Omental fat pad (tissue), 4 donors: ENCODE results near the gene IGF2. TPM values are rescaled to one million over a fixed set of nuclear protein-coding genes. Genes with fewer than 3 reads are reported as not detected.

Experiments used
- ATAC-seq: fragments of 150-250 bp; one replicate; pipeline ENCODE4 v1.9.1; 2016; ENCODE audit warnings: mild to moderate bottlenecking, moderate library complexity; ENCODE audit not compliant: low FRiP score
- DNase-seq: peaks from one replicate; pipeline ENCODE4 v3.0.0-alpha.2; 2019; ENCODE audit warnings: low spot score
- total RNA-seq, 4 donors: library from RNA; depleted of rRNA; stranded (reverse); fragments of >200 nt; gene quantifications; one replicate each; pipeline ENCODE4 v1.1.0, GENCODE V29; 2016
- TF ChIP-seq, protein P1 (sequence below), 3 donors: fragments of 450-650 bp; IDR thresholded peaks; one replicate each; pipeline ENCODE4 v1.5.1; 2016 to 2017; ENCODE audit warnings: antibody characterized with exemption in 3 of 3, mild to moderate bottlenecking in 3 of 3, moderate library complexity in 2 of 3

IGF2 gene
- total RNA-seq, 4 donors from 2014 or later, result 44.6 to 69.4 (median 52.3) TPM

DNA sequence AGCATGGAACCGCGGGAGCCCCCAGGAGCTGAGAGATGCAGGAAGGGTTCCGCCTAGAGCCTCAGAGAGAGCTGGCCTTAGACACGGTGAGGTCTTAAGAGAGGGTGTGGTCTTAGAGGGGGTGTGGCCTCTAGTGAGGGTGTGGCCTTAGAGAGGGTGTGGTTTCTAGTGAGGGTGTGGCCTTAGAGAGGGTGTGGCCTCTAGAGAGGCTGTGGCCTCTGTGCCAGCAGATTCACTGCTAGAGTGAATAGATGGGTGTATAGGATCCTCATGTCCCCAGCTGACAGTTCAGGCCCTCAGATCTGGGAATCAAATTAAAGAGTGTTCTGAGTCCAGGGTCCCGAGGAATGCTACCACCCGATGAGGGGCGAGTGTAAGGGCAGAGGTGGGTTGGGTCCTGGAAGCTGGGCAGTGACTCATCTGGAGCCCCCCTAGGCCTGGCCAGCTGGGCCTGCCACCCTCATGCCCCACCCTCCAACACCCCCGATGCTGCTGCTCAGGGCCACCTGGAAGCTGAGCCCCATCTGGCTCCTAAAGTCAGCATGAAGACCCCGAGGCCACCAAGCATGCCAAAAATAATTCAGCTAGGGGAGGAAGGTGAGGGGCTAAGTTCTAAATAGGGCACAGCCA, 49.5 kb downstream of the IGF2 start:
- ATAC-seq (no peak), DNase-seq (no peak)
- TF ChIP-seq, protein P1, sequence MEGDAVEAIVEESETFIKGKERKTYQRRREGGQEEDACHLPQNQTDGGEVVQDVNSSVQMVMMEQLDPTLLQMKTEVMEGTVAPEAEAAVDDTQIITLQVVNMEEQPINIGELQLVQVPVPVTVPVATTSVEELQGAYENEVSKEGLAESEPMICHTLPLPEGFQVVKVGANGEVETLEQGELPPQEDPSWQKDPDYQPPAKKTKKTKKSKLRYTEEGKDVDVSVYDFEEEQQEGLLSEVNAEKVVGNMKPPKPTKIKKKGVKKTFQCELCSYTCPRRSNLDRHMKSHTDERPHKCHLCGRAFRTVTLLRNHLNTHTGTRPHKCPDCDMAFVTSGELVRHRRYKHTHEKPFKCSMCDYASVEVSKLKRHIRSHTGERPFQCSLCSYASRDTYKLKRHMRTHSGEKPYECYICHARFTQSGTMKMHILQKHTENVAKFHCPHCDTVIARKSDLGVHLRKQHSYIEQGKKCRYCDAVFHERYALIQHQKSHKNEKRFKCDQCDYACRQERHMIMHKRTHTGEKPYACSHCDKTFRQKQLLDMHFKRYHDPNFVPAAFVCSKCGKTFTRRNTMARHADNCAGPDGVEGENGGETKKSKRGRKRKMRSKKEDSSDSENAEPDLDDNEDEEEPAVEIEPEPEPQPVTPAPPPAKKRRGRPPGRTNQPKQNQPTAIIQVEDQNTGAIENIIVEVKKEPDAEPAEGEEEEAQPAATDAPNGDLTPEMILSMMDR (IDR thresholded peaks at IDR 0.05), result no peak

DNA sequence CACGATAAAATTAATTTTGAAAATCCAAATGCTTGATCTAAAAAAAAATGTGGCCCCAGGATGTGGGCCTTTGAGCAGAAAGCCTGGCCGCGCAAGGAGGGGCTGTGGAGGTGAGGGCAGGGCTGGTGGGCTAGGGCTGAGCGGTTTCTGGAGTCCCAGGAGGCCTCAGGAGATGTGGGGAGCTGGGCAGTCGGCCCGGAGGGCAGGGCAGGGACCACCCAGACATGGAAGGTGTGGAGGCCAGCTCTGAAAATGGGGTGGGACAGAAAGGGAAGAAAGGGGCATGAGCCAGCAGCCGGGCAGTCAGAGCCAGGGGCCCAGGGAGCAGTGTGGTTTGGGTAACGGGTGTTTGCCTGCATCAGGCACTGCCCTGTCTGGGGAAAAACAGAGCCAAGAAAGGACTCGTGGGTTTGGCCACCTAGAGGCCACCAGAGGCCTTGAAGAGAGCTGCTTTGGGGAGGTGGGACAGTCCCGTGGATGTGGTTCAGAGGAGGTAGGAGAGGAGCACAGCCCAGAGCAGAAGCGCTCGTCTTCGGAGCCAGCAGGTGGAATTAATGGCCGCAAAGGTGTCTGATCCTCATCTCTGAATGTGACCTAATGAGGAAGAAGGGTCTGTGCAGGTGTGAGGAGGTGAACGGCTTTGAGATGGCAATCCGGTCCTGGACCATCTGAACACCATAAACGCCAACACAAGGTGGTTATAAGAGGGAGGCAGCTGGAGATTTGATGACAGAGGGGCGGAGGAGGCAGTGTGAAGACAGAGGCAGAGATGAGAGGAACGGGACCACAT, 50.2 kb downstream of the IGF2 start:
- DNase-seq, result no peak
- no peak for ATAC-seq
- TF ChIP-seq, protein P1 (IDR thresholded peaks at IDR 0.05), result no peak

DNA sequence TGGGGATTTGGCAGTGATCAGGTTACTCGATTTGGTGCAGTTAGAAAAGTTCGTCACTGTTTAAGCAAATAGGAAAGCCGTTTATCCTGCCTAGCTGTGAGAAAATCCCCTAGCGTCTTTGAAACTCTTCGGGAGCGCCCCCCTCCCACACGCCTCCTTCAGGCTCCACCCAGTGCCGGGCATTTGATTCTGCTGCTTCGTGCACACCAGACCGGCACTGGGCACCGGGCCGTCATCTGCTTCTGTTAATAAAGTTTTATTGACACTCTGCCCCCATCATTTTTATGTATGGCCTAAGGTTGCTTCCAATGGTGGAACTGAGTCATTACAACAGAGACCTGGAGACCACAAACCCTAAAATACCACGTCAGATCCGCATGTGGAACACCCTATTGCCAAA, 50.9 kb downstream of the IGF2 start:
- DNase-seq, result no peak
- no peak for ATAC-seq
- TF ChIP-seq, protein P1 (IDR thresholded peaks at IDR 0.05), result no peak

DNA sequence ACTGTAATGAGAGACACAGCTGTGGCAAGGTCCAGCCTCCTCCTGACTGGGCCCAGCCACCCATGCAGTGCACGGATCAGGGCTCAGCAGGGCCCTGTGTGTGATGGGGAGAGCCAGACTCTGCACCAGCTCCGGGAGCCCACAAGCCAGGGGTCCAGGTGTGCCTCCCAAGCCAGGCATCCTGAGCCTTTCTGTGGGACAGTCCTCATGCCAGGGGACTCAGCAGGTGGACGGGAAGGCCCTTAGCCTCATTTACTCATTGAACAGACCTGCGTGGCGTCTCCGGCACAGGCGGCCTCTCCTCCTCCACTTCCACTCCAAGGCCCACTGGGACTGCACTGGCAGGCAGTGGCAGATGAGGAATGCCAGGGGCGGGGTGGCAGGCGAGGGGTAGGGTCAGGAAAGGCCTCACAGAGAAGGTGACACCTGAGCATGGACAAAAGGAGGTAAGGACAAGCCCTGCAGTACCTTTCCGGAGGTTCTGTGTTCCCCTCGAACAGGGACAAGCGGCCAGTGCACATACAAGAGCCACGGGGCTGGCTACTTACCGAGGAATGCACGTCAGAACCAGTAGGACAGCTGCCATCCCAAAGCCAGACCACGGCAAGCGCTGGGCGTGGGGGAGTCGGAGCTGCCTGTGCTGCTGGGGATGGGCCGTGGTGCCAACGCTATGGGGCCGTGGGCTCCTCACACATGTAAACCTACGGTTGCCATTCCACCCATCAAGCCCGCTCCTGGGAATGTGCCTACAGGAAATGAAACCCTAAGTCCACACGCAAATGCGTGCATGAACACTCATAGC, 52.7 kb downstream of the IGF2 start:
- ATAC-seq, result no peak
- DNase-seq, result no peak
- TF ChIP-seq, protein P1 (IDR thresholded peaks at IDR 0.05), result no peak

DNA sequence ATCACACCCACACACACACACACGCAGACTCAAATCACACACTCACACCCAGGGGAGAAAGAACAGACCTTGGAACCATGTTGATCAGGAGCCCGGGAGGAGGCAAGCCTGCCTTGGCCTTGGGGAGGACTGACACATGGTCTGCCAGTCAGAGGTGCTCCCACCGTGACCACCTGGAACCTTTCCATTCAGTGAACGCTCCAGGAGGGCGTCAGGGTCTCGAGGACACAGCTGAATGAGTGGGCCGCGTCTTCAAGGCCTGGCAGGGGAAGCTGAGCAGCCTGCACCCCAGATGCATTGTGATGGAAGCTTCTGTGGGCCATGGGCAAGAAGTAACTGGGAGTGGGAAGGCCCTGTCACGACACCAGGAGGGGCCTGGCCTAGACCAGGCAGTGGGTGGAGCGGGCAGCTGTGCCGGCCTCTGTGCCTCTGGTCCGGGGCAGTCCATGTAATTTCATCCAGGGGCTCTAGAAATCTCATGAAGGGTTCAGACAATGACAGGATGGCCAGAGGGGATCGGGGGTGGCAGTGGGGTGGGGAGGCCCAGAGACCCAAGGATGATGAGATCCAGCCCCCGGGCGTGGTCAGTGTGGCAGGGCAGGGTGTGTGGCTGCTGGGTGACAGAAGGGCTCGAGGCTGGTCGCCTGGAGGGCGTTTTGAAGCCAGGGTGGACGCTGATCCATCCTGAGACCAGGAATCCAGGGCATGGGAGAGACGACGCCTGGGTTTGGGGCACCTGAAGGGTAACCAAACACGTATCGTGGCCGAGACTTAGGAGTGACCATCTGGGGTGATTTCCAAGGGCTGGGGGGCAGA, 53.7 kb downstream of the IGF2 start:
- DNase-seq, result no peak
- no peak for ATAC-seq
- TF ChIP-seq, protein P1 (IDR thresholded peaks at IDR 0.05), result no peak

DNA sequence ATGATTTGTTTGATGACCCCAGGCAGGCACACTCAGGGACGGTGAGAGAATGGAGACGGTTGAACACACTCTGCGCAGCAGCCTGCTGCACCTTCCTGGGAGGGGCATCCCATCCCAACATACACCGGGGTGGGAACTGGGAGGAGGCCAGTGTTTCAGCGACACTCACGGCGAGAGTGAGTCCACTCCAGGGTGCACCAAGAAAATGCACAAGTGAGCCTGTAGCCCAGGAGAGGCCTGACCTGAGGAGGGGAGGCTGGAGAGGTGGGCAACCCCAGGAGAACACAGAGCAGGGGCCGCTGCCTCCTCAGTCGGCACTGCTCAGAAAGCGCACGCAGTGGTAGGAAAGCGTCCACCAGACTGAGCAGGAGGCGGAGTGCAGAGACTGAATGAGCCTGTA, 54.5 kb downstream of the IGF2 start:
- ATAC-seq (no peak), DNase-seq (no peak)

More for the DNA sequence above, 54.5 kb downstream of the IGF2 start:
- TF ChIP-seq, protein P1 (IDR thresholded peaks at IDR 0.05), result no peak
